GM23338 (cell line): ENCODE results near the gene PDE3B.
"Not testable (repeated sequence)": the region's sequence is repeated elsewhere in the genome, so short reads cannot be mapped to it uniquely, and the experiment has no call there.

ENCODE experiments used
- JUNB ChIP-seq: IDR thresholded peaks from one replicate; pipeline ENCODE4 v1.6.1; 2016; ENCODE audit warnings: antibody characterized with exemption; ENCODE audit not compliant: unreplicated experiment
- POLR2AphosphoS5 ChIP-seq: IDR thresholded peaks from 2 replicates; pipeline ENCODE4 v1.6.1; 2016; ENCODE audit warnings: antibody characterized with exemption, low read depth
- TF ChIP-seq, protein P1 (sequence below), 2 experiments: fragments of 200-600 bp in 1 of 2; sonication (generic) in 1 of 2; conservative IDR thresholded peaks; 2 replicates each; pipeline versions ENCODE4 v1.5.1 to v1.6.1; 2016 to 2017; ENCODE audit warnings: antibody characterized with exemption in 2 of 2, low read depth in 2 of 2, mild to moderate bottlenecking in 2 of 2, moderate library complexity in 1 of 2

DNA sequence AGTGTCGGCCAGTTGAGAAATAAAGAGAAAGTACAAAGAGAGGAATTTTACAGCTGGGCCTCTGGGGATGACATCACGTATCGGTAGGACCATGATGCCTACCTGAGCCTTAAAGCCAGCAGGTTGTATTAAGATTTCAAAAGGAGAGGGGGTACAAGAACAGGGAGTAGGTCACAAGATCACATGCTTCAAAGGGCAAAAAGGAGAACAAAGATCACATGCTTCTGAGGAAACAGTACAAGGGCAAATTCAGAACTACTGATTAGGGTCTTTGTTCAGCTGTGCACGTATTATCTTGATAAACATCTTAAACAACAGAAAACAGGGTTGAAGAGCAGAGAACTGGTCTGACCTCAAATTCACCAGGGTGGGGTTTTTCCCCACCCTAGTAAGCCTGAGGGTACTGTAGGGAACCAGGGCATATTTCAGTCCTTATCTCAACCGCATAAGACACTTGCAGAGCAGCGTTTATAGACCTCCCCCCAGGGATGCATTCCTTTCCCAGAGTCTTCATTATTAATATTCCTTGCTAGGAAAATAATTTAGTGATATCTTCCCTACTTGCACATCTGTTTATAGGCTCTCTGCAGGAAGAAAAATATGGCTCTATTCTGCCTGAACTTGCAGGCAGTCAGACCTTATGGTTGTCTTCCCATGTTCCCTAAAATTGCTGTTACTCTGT lies 40.8 kb downstream of the PDE3B start:
- TF ChIP-seq, protein P1, sequence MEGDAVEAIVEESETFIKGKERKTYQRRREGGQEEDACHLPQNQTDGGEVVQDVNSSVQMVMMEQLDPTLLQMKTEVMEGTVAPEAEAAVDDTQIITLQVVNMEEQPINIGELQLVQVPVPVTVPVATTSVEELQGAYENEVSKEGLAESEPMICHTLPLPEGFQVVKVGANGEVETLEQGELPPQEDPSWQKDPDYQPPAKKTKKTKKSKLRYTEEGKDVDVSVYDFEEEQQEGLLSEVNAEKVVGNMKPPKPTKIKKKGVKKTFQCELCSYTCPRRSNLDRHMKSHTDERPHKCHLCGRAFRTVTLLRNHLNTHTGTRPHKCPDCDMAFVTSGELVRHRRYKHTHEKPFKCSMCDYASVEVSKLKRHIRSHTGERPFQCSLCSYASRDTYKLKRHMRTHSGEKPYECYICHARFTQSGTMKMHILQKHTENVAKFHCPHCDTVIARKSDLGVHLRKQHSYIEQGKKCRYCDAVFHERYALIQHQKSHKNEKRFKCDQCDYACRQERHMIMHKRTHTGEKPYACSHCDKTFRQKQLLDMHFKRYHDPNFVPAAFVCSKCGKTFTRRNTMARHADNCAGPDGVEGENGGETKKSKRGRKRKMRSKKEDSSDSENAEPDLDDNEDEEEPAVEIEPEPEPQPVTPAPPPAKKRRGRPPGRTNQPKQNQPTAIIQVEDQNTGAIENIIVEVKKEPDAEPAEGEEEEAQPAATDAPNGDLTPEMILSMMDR (conservative IDR thresholded peaks at IDR 0.05; ENCODE audit: low read depth in 2 of 2) = not testable (repeated sequence)
- not testable (repeated sequence) for TF ChIP-seq POLR2AphosphoS5, JUNB
